ENCODE data around the gene SLC6A5.

SLC6A5 gene

GRCh38 chr11:20671856-20672546 is 72.6 kb downstream of the SLC6A5 start:
- no peak for DNase-seq

GRCh38 chr11:20672575-20672974 is 73.2 kb downstream of the SLC6A5 start:
- no peak for DNase-seq

GRCh38 chr11:20676658-20677057 is 77.2 kb downstream of the SLC6A5 start:
- no peak for DNase-seq

- no peak for DNase-seq
Observed at GRCh38 chr11:20688761-20689160, 89.4 kb downstream of the SLC6A5 start.

GRCh38 chr11:20707876-20708275 is 108.5 kb downstream of the SLC6A5 start:
- DNase-seq, result no peak
